GM18498 (cell line): Measurements from ENCODE around the gene RBSN.

ENCODE experiments used
- ATAC-seq: cut with Tn5 transposase; IDR thresholded peaks from one replicate; pipeline ENCODE4 v1.9.1; 2021; ENCODE audit warnings: mild to moderate bottlenecking, moderate library complexity; ENCODE audit not compliant: unreplicated experiment

RBSN gene

GRCh38 chr3:15063656-15064286 lies 35.2 kb downstream of the RBSN start:
- no peak for ATAC-seq

GRCh38 chr3:15063238-15063637 lies 35.7 kb downstream of the RBSN start:
- ATAC-seq, result no peak

GRCh38 chr3:15060029-15060428 lies 38.9 kb downstream of the RBSN start:
- ATAC-seq, result no peak

DNA sequence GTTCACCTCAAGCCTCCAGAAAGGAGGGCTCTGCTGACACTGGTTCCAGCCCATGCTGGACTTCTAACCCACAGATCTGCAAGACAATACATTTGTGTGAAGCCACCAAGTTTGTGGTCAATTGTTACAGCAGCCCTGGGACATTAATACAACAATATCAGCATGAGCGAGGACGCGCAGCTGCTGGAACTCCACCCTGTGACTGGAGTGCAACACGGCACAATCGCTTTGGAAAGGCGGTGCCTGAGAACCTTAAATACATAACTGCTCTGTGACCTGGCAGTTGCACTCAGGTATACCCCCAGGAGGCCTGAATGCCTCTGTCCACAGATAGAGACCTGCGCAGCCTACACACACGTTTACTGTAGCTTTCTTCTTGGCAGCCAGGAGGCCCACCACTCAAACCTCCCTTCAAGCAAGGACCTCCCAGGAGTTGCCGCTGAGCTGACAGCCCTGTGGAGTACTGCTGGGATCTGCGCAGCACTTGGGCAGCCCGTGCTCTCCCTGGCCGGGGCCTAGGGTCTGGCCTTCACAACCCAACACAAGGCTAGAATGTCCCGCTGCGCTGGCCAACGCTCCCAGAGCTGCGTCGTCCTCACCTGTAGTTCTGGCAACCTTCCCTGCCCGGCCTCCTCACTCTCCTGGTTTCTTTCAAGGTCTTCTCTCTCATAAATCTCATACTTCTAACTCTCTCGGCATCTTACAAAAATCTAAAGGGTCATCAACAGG lies 42.1 kb downstream of the RBSN start:
- no peak for ATAC-seq

DNA sequence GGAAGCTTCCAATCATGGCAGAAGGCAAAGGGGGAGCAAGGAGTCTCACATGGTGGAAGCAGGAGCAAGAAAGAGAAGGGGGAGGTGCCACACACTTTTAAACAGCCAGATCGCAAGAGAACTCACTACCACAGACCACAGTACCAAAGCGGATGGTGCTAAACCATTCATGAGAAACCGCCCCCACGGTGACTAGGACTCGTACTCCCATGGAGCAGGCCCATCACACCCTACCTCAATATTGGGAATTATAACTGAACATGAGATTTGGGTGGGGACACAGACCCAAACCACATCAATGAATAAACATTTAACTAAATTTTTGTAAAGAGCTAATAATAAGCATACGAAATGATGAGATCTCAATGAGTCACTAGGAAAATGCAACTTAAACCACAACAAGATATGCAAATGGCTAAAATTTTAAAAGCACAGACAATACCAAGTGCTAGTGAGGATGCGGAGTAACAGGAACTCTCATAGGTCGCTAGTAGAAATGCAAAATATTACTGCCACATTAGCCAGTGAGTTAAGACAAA lies 43.9 kb downstream of the RBSN start:
- ATAC-seq, result peak; percentile 49

DNA sequence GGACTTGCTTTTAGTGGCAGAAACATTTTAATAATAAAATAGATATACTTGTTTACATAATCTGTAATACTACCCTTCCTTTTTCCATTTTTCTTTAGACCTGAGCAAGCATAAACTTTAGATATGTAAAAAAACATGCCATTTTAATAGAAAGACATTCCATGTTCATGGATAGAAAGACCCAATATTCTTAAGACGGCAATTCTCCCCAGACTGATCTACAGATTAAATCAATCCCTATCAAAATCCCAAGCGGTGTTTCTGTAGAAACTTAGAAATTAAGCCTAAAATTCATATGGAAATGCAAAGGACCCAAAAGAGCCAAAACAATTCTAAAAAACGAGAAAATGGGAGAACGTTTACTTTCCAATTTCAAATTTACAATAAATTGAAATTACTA lies 45.4 kb downstream of the RBSN start:
- no peak for ATAC-seq

DNA sequence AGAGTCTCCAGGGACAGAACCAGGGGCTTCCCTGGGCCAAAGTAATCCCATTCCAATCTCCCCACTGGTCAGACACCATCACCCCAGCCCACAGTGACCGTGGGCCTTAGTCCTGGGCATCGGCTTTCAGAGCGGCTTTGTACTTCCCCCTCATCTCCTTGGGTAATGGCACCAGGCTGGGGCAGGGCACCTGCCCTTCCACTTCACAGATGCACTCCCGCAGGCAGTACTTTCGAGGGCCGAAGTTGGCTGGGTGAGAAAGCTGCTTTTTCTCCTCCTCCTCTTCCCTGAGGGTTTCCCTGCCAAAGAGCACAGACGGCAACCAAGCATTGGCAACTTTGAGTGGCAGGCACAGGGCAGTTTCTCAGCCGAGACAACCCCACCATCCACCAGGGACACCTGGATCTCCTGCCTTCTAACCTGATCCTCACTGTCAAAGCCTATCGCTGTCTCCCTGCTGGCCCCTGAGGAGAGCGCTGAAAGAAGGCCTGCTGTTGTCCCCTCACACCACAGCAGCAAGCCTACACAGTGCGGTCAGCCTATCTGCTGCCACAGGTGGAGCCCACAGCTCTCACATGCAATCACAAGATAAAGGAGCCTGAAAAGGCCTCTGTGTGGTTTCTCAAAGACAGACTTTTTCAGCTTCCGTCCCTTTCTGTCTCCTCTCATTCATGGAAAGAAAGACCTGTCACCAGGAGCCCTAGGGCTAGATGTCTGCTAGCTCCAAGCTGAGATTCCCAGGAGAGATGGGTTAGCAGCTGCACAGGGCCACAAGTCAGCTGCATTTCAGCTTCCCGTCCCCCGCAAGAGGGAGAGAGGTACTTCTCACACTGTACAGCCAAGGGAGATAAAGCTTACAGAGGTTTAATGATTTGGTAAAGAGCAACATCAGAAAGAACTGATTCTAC lies 46.4 kb downstream of the RBSN start:
- no peak for ATAC-seq

DNA sequence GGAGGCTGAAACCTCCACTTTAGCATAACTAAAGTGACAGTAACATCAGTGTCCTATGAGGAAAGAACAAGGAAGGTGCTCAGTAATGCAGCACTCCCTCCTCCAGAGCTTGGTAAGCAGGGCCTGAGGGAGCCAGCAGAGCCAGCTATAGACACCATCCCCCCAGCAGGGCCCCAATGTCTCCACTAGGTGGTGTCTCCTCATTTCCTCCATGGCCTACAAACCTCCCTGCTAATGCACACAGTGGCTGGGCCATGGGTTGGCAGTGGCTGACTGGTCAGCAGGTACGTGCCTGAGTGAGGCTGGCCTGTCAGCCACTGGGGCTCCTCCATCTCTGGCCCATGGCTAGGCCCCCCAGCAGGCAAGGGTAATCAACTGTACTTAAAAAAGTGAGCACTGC lies 47.4 kb downstream of the RBSN start:
- peak; percentile 57 for ATAC-seq

DNA sequence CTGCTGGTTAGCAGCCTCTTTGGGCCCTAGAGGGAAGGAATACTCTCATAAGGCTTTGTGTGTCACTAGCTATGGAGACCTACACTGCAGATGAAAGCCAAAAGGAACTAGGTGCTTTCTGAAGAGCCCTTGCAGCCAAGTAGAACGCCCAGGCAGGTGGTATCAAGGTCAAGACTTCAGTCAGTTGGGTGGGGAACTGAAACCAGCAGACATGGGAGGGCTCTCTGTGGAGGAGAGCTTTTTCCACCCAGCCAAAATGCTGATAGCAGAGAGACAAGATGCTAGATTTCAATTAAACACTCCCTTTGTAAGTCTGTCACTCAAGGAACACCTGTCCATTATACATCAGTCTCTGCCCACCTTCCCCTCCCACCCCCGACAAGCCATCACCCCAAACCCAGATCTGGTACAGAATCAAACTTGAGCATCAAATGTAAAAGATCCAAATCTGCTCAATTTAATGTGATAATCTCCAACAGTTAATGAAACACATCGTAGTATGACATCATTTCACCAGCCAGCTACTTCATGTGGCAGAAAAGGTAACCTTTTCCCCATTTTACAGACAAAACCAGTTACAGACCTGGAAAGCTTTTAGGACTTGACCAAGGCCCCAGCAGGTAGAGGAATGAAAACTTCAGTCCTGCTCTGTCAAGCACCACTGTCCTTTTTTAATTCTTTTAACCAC lies 48.4 kb downstream of the RBSN start:
- peak; percentile 71 for ATAC-seq

DNA sequence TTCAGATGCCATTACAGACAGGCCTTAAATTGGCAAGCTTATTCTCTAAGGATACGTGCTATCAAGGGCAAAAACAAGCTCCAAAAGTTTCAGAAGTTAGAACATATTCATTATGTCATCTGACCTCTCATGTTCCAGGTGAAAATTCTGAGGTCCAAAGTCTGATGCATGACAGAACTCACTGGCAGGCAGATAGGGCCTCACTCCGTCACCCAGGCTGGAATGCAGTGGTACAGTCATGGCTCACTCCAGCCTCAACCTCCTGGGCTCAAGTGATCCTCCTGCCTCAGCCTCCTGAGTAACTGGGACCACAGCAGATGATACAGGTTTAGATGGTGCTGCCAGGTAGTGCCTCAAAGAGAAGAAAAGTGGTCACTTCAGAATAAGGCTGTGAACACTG lies 49.4 kb downstream of the RBSN start:
- no peak for ATAC-seq

DNA sequence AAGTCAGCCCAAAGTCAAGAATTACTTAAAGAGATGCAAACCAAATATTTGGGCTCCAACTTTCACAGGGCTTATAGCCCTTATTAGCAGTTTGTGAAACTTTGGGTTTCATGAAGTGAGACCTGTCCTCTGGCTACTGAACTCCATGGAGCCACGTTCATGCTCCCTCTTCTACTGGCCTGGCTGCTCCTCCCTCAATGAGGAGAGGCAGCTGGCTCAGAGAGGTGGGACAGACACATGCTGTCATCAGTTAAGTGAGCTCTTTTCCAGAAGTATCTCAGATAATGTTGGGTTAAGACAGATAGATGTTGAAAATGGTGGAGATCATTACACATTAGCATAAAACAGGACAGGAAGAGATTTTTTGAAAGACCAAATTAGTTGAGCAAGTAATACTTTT lies 53.3 kb downstream of the RBSN start:
- ATAC-seq, result no peak

GRCh38 chr3:15044326-15044725 lies 54.6 kb downstream of the RBSN start:
- ATAC-seq, result no peak

- no peak for ATAC-seq
Observed at GRCh38 chr3:15043408-15044171, 55.4 kb downstream of the RBSN start.

- ATAC-seq, result no peak
Observed at GRCh38 chr3:15042936-15043335, 56.0 kb downstream of the RBSN start.

- no peak for ATAC-seq
Observed at GRCh38 chr3:15041950-15042349, 57.0 kb downstream of the RBSN start.

GRCh38 chr3:15040844-15041243 lies 58.1 kb downstream of the RBSN start:
- ATAC-seq, result no peak

DNA sequence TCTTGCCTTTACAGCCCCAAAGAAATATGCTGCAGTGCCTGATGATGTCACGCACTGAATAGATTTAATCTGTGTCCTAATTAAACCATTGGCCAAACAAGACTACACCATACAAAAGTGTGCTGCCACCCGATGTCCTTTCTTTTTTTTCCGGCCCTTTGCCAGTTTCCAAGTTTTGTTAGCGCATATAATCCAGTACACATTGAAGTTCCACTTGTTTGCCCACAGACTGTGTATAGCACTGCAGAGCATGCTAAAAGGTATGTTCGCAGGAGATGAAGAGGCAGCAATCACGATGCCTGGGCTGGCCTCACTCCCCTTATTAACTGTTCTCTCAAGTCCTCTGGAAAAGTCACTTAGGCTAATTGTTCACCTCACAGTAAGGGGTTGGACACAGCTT lies 60.6 kb downstream of the RBSN start:
- no peak for ATAC-seq

DNA sequence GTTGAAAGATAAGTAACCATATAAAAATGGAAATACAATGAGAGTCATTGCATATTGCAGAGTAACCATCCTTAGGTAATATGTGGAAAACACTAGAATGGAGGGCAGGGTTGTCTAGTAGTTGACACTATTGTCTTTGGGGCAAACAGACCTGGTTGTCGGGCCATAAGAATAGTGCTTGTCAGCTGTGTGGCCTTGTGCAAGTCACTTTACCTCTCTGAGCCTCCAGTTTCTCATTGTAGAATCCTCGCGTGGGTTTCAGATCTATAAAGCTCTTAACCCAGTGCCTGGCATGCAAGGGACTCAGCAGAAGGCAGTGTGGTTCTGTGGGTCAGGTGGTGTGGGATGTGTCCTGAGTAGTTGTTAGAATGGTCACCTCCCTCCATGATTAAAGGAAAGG lies 65.8 kb downstream of the RBSN start:
- no peak for ATAC-seq

- no peak for ATAC-seq
Observed at GRCh38 chr3:15032650-15033049, 66.3 kb downstream of the RBSN start.

- ATAC-seq, result no peak
Observed at GRCh38 chr3:15029625-15030024, 69.3 kb downstream of the RBSN start.
